H4 (cell line): ENCODE data around the gene KCNQ1OT1. TPM values are rescaled to one million over a fixed set of nuclear protein-coding genes. Genes with fewer than 3 reads are reported as not detected.

Experiments used
- DNase-seq: peaks from one replicate; pipeline ENCODE4 v3.0.0-alpha.2; 2015; ENCODE audit warnings: low spot score
- total RNA-seq: library from RNA; depleted of rRNA; stranded (reverse); fragments of >200 nt; shearing (Covaris generic); gene quantifications from 2 replicates; pipeline ENCODE4 v1.2.3, GENCODE V29; 2014

The KCNQ1OT1 gene
- total RNA-seq, 1 experiment from 2014 or later = 0.17 TPM

DNA sequence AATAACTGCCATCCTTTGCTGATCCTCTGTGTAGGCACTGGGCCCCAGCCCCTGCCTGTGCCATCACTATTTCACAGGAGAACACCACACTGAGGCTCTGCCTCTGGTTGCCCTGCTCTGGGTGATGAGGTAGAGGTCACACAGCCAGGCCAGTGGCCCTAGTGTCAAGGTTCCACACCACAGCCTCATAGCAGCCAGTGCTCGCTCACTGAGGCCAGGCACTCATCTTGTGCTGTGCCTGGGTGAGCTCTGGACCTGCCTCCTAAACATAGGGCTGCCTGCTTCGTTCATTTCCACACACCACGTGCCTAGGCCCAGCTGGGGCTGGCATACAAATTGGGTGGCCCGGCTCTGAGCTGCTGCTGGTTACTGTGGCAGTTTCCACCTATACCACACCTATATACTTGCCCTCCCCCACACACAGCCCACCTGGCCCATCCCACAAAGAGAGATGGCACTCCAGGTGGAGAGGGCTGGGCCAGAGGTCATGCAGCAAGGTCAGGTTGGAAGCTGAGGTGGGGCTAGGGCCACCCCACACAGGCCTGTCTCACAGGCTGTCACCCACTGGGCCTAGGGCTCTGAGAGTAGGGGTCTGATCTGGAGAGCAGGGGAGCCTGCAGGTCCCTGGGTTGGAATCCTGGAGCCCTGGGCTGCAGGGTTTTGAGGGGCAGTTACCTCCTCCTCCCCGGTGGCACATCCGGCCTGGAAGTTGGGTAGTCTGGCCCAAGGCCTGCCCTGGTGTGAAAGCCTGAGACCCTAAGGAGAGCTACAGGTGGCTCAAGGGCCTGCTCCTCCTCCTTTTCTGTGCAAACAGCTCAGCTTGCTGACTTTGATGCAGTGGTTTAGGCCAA, 11.2 kb downstream of the KCNQ1OT1 start:
- DNase-seq = no peak

DNA sequence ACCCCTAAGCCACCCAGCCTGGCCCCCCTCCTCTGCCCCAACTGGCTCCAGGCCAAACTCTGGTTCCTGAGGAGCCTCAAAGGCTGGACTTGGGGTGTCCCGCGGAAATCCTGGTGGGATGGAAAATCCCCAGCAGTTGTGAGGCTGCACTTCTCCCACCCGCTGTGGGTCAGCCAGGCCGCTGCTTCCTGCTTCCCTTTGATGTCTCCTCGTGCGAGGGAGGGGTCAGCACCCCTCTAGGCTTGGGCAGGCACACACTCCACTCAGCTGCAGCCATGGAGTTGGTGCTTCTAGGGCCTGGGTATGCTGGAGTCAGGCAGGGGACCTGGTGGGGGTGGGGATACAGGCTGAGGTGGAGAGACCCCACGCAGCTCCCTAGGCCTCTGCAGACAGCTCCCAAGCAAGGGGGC, 12.0 kb downstream of the KCNQ1OT1 start:
- no peak for DNase-seq

DNA sequence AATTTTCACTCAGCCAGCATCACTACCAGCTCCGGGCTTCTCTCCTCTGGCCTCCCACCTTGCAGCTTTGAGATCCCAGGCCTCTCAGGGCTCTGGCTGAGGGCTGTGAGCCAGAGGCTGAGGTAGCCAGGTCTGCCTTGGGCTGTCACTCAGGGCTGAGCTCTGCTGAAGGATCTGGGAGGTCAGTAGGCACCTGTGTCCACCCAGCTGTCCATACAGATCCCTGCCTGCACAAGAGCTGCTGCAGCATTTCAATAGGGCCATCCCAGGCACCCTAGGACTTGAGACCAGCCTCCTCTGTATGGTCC, 12.6 kb downstream of the KCNQ1OT1 start:
- no peak for DNase-seq

DNA sequence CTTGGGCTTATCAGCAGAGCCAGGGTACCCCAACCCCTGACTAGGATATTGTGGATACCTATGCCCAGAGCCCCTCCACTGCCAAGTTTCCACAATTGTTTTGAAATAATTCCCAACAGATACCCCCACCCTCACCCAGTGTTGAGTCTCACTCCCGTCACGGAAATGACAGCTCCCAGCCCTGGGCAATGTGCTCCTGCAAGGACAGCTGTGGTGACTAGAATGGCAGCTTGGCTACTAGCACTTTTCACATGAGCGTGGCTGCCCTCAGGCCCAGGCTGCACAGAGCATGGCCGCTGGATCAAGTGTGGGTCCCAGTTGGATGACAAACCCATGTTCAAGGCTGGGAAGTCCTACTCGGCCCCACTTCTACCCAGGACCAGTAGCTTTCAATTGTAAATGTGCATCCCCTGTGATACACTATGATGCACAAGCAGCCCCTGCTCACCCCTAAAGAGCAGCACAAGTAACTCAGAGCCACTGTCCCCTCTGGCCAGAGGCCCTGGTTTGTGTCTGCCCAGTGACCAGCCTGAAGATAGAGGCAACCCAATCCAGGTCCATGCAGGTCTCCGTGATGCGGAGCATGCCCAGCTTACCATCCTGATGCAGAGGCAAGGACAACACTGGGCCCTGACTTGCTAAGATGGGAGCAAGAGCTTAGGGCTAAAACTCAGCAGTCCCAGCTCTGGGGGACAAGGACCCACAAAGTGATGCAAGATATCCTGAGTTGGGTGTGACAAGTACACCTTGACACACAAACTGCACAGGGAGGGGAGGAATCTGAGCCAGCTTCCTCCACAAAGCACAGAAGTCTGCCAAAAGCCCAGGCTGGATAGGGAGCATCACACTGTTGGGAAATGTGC, 13.2 kb downstream of the KCNQ1OT1 start:
- DNase-seq = no peak

DNA sequence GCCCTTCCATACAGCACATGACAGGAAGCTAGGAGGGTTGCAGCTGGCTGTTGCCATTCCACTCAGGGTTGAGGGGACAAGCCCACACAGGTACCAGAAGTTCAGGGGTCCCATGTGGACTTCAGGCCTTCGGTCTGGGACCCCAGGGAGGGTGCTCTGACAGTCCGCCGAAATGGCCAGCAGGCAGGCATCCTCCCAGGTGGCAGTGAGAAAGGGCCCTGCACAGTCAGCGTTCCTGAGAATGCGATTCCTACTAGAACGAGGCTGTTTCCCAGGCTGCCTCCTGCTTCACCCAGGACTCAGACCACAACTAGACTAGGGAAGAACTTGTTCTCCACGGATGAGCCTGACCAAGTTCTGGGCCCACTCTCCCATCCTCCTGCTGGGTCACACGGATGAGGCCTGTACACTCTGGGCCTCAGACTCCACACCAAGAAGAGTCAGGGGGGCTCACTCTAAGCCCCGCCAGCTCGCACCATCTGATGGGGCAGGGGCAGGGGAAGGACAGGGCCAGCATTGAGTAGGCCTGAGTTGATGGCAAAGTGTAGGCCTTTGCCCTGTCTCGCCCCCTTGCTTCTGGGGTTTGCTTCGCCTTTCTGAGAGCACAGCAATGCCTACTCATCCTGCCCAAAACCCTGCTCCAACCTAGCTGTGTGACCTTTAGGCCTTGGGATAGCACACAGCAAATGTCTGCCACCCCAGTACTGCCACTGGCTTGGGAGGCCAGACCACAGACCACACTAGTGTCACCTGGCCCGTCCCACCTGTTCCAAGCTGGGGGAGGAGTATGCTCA, 14.0 kb downstream of the KCNQ1OT1 start:
- no peak for DNase-seq

DNA sequence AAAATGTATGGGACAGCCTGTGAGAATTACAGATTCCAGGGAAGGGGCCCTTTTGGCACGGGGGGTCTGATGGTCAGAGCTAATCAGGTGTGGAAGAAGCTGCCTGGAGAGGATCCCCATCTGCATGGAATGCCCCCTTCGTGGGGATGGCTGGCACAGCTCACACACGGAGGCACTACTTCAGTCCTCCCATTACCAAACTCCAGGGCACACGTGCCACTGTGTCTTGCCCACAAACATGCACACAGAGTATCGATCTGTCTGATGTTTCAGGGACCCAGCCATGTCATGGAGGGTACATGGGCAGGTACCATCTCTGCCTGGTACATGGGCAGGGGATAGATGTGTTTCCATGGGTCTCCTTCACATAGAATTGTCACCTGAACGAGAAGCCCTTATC, 14.7 kb downstream of the KCNQ1OT1 start:
- no peak for DNase-seq

DNA sequence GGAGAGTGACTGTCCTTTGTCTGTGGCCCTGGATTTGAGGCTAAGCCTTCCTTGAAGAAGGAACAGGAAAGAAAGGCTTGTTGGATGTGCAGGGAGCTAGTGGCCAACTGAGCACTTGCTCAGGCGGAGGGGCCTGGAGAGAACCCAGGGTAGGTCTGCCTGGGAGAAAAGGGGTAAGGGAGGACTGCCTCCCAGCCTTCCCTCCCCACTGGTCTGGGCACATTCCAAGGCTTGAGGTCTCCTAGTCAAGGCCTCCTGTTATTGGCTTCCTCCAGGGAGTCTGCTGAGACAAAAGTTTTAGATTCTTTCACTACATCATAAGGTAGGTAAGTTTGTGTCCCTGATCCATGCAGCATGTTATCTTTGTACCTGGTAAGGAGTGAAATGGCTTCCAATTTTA, 15.2 kb downstream of the KCNQ1OT1 start:
- no peak for DNase-seq

DNA sequence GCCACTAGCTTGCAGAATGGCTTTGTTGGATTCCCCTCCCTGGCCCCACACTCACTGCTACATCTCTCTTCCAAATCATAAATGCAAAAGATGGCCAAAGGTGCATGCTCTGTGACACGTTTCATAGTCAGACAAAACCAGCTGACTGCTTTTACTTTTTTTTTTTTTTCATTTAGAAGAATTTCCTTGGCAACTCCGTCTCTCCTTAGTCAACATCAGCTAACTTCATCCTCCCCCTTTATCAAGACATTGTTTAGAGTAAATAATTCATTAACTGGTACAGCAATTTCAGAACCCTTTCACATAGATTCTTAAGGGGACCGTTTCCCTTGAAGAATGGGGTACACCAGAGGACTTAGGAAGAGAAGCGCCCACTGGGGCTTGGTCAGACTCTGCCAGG, 16.0 kb downstream of the KCNQ1OT1 start:
- DNase-seq = no peak

DNA sequence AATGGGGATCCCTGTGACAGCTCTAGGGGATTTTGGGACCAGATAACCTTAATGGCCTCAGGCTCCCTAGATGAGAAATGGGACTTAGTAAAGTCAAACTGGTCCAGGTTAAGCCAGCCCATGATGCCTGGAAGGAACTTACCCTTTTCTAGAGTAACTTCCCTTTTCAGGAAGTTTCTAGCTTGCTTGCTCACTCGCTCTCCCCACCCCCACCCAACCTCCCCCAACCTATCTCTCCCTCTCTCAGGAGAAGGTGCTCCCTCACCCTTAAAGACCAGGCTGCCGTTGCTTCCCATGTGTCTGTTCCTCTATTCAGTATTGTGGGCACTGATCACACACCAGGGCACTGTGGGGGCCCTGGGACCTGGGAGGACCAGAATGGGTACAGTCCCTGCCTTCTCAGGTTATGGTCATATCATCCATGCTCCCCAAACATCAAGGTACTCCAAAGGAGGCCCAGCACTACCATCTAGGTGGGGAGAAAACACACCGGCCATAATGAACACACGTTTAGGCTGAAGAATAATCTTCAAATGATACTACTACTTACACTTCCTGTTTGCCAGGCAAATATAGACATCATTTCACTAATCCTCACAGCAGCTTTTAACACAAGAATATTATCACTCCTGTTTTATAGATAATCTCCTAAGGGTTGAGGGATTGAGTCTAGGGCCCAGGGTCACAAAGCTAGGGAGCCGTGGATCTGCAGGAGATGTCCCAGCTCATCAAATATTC, 18.2 kb downstream of the KCNQ1OT1 start:
- no peak for DNase-seq

DNA sequence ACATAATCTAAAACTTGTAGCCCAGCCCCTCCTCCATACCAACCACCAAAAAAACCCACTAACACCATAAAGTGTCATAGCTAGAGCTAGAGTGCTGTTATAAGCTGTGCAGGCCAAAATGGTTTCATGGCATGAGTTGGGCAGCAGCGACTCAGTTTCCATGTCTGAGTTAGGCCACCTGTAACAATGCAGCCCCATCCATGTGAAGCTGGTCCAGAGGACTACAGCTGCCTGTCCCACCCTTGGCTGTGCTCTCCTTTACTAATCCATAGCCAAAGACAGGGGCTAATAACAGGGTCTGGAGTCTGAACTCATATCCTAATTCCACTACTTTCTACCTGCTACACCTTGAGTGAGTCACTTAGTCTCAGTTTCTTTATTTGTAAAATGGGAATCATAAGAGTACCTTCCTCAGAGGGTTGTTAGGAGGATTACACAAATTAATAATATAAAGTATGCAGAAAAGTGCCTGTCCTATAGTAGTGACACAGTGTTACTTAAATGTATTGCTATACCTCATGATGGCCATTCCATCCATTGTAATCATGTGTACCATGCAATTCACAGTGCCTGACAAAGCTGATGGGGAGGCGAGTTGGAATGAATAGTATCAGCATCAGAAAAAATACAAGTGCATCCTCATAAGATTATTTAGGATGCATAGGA, 20.6 kb downstream of the KCNQ1OT1 start:
- DNase-seq = no peak

DNA sequence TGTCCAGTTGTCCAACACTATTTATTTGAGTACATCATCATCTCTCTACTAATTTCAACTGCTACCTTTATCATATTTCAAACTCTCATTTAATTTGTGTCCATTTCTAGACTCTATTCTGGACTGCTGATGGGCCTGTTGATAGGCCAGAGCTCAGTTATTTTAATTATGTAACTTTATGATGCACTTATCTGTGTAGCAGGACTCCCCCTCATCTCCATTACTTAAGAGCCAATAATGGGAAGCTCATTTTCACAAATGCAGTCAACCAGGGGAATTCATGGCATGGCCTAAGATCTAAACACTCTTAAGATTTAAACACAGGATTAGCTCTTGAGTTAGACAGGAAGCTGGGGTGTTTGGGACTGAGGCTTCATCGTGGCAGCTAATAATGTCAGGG, 21.4 kb downstream of the KCNQ1OT1 start:
- no peak for DNase-seq

DNA sequence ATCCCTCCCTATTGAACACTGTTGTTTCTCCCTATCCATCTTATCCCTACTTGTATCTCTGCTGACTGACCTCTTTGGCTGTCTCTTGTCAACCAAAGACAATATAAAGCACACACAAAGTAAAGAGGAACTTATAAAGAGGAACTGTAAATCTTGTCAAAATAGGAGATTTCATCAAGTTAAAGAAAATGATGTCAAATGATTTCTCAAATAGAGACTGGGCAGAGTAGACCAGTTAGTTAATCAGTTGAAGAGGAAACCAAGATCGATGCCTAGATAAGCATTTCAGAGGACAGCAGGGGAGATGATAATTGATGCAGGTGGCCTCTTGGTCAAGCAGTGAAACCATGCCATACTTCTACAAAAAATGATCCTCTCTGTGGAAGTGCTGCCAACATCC, 22.7 kb downstream of the KCNQ1OT1 start:
- DNase-seq = no peak

DNA sequence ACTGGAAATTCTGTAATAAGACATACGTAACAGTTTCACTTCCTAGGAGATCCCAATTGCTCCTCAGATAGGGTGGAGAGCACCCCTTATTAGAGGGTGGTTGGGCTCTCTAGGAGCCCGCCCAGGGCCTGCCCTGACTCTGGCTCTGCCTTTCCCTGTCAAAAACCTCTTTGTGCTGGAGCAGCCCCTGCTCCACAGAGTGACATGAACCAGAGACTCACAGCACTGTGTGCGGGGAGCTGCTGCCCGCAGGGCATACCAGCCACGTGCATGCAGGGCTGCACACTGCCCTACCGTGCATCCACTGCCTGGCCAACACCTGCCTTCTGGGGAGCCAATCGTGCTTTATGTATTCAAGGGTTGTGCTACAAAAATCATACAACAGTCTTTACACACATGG, 24.3 kb downstream of the KCNQ1OT1 start:
- DNase-seq = no peak

DNA sequence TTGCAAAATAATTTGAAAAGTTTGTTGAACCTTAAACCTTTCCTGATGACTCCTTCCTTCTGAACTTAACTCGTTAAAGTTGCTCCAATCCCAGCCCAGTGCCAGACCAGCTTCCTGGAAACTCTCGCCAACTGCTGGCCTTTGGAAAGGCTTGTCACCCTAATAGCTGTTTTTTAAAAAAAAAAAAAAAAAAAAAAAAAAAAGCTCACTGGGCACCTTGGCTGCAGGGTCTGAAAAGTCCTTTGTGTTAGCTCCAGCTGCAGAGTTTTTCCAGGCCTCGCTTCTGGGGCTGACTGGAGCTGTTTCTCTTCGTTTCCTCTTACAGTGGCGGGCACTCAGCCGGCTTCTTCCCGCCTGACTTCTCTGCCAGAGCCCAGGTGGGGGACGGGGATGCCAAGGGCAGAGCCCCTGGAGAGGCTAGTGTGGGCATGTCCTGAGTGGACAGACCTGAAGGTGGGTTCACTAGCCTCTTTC, 25.1 kb downstream of the KCNQ1OT1 start:
- DNase-seq = no peak

DNA sequence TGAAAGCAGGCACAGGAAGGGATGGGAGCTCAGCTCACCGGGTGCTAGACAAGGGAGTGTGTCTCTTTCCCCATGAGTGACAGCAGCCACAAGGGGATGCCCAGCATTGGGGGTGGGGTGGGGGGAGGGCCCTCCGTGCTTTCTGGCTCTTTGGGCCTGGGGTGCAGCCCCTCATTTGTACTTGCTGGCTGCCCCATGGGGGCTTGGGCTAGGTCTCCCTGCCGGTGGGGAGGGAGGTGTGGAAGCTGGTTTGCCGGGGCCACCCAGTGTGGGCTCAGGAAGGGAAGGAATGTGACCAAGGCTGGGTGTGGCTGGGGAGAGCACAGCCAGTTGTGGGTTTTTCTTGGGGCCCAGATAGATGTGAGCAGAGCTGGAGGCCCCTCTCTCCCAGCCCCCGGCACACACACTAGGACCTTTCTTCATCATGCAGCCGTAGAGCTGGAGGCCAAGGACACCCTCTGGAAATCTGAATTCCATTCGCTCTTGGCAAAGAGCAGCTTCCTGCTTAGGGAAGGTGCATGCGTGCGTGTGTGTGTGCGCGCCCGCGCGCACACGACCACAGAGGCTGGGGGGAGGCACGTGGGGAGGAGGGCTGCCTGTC, 25.8 kb downstream of the KCNQ1OT1 start:
- DNase-seq = no peak

DNA sequence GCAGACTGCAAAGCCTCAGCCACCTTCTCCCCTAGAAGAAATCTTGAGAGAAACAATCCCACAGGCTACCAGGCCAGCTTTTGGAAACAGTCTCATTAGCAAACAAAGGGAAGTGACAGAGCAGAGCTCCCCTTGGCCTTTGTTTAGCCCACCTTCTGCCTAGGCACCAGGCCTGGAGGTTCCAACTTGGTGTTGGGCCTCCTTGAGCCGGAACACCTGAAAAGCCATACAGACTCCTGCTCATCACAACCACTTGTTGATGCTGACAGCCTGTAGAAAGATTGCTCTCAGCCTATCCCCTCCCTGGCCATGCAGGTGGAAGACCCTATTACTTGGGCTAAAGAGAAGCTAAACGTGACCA, 26.6 kb downstream of the KCNQ1OT1 start:
- no peak for DNase-seq

DNA sequence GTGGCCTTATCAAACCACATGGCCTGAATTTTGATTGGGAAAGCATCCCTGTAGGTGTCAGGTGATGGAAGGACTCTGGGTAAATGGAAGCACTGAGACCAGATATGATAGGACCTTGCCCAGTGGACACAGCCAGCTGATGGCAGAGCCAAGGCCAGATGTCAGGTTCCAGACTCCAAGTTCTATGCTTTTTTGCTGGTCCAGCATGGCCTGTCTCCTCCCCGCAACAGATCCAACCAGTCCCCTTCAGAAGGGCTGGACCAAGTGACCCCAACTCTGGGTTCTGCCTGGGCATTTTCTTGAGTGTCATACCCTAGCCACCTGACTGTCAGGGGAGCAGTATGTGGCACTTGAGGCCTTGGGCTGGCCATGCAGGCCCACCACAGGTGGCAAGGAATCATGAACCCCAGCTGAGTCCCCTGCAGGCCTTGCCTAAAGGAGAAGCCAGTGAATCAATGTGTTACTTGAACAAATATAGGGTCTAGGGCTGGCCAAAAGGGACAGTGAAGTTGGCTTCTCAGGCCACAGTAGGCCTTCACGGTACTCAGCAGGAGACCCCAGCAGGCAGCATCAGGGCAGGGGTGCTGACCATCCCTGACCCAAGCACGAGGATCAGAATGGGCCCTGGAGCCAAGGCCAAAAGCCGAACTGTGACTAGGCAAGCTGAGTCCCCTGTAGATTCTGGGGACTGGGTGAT, 27.1 kb downstream of the KCNQ1OT1 start:
- no peak for DNase-seq

DNA sequence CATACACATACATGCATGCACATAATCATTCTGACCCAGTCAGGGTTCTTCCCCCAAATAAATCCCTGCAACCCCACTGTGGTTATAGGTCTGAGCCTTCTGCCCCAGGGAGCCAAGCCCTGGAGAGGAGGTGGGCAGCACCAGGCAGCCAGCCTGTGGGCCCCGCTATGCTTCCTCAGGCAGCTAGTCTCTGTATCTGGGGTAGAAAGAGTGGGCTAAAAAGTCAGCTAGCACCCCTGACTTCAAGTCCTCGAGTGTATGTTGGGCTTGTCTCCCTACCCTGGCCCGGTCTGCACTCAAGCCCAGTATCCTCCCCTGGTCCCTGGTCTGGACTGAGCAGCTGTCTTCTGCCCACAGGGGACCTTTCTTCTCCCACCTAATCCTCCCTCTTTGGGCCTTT, 28.0 kb downstream of the KCNQ1OT1 start:
- no peak for DNase-seq

DNA sequence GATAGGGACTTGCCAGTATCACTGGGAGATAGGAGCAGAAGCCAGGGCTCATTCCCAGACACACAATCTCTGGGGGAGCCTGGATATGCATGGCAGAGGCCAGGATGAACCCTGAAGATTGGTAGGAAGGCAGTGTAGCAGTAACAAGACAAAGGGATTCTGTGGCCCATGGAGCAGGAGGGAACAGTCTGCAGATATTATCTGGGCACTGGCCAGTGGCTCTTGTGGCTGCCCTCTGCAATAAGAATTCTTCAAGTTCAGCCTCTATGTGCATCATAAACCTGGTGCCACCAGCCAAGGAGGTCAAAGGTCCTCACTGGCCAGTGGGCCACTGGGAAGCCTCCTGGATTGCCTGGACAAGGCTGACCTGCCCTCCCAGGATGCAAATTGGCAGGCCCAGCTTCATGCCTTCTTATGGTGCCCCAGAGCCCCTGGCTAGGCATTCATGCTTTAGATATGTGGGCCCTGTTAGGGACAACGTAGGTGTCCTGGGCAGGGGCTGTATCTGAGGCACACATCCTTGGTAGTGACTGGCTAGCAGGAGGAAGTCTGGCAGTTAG, 29.2 kb downstream of the KCNQ1OT1 start:
- DNase-seq = no peak
